ENCODE measurements around the gene ARID3A.
"Not testable (repeated sequence)": the region's sequence is repeated elsewhere in the genome, so short reads cannot be mapped to it uniquely, and the experiment has no call there.

ARID3A gene

GRCh38 chr19:948842-949496, 23.1 kb downstream of the ARID3A start:
- no peak for DNase-seq

- DNase-seq = no peak
Measured at GRCh38 chr19:950352-951066, 24.7 kb downstream of the ARID3A start.

DNA sequence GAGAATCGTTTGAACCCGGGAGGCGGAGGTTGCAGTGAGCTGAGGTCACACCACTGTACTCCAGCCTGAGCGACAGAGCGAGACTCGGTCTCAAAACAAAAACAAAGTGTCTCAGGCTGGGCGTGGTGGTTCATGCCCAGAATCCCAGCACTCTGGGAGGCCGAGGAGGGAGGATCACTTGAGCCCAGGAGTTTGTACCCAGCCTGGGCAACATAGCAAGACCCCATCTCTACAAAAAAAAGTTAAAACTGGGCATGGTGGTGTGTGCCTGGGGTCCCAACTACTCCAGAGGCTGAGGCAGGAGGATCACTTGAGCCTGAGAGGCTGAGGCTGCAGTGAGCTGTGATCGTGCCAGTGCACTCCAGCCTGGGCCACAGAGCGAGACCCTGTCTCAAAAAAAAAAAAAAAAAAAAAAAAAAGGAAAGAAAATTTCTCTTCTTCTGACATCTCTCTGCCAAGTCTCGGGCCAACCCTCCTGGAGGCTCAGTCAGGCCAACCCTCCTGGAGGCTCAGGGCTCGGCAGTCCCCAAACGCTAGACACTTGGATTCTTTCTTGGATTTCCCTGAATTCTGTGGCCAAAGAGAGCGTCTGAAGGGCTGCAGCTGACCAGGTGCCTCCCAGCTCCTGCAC, 26.3 kb downstream of the ARID3A start:
- DNase-seq = no peak

DNA sequence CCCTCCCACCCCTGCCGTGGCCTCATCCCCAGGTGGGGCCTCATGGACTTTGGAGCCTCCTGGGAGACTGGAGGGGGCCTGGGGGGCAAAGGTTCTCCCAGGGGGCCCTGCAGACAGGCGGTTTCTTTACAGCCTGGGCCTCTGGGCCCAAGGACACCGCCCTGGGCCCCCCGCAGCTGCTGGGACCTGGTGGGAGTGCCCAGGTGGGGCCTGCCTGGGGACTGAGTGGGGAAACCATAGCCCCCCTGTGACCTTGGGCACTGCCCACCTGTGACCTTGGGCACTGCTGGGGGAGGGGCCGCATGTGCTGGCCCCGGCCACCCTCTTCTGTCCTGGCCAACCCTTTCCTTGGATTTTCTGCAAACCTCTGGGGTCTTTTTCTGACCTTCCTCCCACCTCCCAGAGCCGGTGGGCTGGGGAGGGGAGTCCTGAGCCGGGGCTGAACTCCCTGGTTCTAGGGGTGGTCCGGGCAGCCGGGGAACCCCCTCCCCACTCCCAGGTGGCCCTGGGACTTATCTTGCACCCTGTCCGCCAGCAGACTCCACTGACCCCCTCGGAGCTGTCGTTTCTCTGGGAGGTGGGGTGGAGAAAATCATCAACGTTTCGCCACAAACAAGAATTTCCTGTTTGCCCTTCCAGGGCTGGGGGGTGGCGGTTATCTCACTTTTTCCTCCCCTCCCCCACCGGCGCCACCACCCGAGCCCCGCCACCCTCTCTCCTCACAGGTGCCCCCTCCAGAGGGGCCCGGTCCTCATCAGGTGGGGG, 27.0 kb downstream of the ARID3A start:
- DNase-seq = no peak

DNA sequence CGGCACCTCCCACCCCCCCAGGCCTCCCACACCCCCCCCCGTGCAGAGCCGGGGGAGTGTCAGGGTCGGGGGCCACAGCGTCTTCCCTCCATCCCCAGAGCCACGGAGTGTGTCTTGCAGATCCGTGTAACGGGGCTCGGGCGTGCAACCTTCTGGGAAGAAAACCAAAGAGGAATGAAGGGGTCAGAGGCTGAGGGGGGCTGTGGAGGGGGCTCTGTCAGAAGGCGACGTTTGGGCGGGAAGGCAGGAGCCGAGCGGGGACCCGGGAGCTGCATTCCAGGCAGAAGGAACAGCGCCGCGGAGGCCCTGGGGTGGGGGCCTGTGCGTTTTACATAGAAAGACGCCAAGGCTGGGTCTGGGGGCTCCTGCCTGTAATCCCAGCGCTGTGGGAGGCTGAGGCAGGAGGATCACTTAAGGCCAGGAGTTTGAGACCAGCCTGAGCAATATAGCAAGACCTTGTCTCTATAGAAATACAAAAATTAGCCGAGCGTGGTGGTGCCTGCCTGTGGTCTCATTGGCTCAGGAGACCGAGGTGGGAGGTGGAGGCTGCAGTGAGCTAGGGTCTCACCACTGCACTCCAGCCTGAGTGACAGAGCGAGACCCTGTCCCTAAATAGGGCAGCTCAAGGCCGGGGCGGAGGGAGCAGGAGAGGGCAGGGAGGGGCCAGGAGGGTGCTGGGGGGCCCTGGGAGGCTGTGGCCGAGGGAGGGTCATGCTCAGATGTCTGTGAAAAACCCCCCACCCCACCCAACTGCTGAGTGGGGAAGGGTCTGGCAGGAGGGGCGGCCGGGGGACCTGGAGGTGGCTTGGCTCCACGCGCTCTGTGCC, 27.8 kb downstream of the ARID3A start:
- DNase-seq = peak; percentile 69

DNA sequence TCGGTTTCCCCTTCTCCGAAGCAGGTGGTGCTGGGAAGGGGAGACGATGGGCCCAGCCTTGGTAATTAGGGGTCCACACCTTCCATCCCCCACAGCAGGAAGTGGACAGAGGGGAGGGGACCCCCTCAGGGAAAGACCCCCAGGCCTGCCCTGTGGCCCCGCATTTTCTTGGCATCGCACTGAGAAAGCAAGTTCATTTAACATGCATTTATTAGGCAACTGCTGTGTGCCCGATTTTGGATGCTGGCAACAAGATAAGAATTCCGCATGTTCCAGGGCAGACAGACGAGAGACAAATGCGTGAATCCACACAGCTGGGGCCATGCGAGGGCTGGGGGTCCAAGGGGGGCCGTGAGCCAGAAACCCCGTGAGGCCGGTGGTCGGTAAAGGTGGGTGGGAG, 28.4 kb downstream of the ARID3A start:
- DNase-seq = no peak

- peak; percentile 77 for DNase-seq
Measured at GRCh38 chr19:954672-955494, 29.0 kb downstream of the ARID3A start.

- peak; percentile 82 for DNase-seq
Measured at GRCh38 chr19:955803-956765, 30.2 kb downstream of the ARID3A start.

DNA sequence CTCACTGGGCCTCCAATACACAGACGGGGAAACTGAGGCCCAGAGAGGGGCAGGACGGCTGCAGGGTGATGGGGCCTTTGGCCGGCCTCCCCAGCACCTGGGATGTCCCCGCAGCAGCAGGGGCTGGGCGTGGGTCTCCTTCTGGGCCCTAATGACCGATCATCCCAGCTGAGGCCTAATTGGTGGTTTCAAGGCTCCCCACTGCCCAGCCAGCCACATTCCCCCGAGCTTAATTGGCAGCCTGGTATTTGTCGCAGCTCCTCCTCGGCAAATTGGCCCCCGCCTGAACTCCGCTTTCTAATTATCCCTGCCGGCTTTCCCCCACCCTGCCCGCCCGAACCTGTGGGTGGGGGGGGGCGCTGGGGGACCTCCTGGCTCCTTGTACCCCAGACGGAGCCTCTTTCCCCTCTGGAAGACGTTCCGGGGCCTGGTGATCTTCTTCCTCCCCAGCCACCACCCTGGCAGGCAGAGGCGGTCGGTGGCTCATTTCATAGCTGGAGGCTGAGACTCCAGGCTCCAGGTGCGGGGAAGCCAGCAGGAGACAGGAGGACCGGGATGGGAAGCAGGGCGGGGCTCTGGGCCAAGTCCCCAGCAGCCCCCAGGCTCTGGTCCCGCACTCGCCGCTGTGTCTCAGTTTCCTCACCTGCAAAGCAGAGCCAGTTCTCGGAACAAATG, 31.1 kb downstream of the ARID3A start:
- DNase-seq = peak; percentile 96

GRCh38 chr19:957578-957977, 31.7 kb downstream of the ARID3A start:
- DNase-seq = not testable (repeated sequence)

- DNase-seq = no peak
Measured at GRCh38 chr19:958967-959855, 33.4 kb downstream of the ARID3A start.

- no peak for DNase-seq
Measured at GRCh38 chr19:960020-960419, 34.2 kb downstream of the ARID3A start.

GRCh38 chr19:960601-960938, 34.7 kb downstream of the ARID3A start:
- DNase-seq = no peak

GRCh38 chr19:961866-962620, 36.2 kb downstream of the ARID3A start:
- no peak for DNase-seq

DNA sequence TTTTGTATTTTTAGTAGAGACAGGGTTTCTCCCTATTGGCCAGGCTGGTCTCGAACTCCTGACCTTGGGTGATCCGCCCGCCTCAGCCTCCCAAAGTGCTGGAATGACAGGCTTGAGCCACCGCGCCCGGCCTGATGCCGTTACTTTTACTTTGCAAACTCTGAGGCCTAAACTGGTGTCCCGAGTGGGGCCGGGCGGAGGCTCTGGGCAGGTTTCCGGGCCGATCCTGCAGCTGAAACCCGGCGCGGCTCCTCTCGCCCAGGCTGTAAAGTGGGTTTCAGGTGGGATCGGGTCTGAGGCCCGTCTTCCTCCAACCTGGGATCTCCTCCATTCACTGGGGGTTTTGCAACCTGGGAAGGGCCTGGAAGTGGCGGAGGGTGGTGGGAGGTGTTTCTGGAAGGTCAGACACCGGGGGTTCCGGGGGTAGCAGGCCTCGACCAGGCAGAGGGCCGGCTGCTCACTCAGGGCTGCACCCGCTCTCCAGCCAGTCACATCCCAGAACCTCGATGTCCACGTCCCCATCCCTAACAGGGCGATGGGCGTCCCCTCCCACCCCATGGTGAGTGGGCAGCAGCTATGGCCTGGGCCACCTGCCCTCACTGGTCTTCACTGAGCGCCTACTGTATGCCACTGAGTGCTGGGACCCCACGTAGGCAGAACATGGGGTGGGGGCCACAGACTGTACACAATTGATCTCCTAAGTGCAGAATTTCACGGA, 37.0 kb downstream of the ARID3A start:
- no peak for DNase-seq

GRCh38 chr19:963486-963951, 37.7 kb downstream of the ARID3A start:
- DNase-seq = no peak

DNA sequence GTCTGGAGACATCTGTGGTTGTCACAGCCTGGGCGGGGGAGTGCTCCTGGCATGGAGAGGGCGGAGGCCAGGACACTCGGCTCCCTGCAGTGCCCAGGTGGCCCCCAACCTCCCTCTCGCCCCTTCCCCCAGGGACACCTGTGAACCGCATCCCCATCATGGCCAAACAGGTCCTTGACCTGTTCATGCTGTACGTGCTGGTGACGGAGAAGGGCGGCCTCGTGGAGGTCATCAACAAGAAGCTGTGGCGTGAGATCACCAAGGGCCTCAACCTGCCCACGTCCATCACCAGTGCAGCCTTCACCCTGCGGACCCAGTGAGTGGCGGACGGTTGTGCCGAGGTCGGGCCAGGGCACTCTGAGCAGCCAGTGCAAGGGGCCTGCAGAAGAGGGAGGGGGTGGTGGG, 38.3 kb downstream of the ARID3A start:
- DNase-seq = no peak

Measured in eye (tissue), 1 donor.